ENCODE measurements around the gene CIB4.

GRCh38 chr2:26580151-26580550, 61.0 kb downstream of the CIB4 start:
- TF ChIP-seq CTCF (IDR thresholded peaks at IDR 0.05), result no peak
- no peak for TF ChIP-seq POLR2A (IDR thresholded peaks at IDR 0.05)

All from sigmoid colon (tissue), 3 donors.